Raji (cell line): ENCODE measurements around the gene MGME1.

Source experiments
- POLR2A ChIP-seq: IDR thresholded peaks from 2 replicates; pipeline ENCODE4 v1.6.1; 2011; ENCODE audit warnings: low read depth, low read length, control low read depth; ENCODE audit not compliant: insufficient read depth

MGME1 gene

DNA sequence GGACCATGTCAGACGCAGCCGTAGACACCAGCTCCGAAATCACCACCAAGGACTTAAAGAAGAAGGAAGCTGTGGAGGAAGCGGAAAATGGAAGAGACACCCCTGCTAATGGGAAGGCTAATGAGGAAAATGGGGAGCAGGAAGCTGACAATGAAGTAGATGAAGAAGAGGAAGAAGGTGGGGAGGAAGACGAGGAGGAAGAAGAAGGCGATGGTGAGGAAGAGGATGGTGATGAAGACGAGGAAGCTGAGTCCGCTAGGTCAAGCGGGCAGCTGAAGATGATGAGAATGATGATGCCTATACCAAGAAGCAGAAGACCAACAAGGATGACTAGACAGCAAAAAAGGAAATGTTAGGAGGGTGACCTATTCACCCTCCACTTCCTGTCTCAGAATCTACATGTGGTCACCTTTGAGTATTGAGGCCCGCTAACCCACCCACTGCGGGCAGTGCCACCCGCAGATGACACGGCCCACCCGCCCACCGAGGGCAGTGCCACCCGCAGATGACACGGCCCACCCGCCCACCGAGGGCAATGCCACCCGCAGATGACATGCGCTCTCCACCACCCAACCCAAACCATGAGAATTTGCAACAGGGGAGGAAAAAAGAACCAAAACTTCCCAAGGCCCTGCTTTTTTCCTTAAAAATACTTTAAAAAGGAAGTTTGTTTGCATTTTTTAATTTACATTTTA lies 43.3 kb downstream of the MGME1 start:
- TF ChIP-seq POLR2A, result no peak

- TF ChIP-seq POLR2A, result no peak
Measured at GRCh38 chr20:18012901-18013300, 44.1 kb downstream of the MGME1 start.

GRCh38 chr20:18014411-18014810 lies 45.6 kb downstream of the MGME1 start:
- TF ChIP-seq POLR2A, result no peak

GRCh38 chr20:18016772-18017171 lies 48.0 kb downstream of the MGME1 start:
- TF ChIP-seq POLR2A, result no peak

DNA sequence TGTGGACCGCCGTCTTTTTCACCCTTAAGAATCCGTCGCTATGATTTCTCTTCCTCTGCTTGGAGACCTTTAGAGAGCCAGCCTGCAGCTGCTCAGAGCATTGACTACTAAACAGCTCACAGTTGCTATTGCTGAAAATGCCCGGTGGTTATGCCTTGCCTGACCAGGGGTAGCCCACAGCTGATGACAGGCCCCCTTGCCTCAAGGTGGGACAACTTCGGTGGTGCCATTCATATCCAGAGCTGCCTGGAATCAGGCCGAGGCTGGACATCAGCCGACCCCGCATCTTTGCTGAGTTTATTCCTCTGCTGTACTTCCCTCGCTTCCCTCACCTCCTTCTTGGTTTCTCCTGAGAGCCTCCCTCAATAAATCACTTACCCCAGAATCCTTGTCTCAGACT lies 49.3 kb downstream of the MGME1 start:
- no peak for TF ChIP-seq POLR2A

DNA sequence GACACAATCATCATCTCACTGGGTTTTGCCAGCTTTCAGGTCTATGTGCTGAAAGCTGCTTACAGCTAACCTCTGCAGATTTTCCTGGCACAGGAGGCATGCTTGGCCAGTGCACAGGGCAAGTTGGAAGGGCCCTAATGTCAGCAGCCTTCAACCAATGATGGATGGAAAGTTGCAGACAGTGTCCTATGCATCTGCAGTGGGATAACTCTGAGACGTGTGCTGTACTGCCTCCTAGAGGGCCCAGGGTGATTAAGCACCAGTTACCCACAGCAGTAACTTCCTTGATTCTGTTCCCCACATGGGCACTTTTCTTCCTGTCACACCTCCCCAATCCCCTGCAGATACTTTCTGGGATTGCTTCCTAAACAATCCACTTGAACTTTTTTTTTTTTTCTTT lies 50.2 kb downstream of the MGME1 start:
- TF ChIP-seq POLR2A, result no peak

- TF ChIP-seq POLR2A, result no peak
Measured at GRCh38 chr20:18020931-18021330, 52.1 kb downstream of the MGME1 start.

DNA sequence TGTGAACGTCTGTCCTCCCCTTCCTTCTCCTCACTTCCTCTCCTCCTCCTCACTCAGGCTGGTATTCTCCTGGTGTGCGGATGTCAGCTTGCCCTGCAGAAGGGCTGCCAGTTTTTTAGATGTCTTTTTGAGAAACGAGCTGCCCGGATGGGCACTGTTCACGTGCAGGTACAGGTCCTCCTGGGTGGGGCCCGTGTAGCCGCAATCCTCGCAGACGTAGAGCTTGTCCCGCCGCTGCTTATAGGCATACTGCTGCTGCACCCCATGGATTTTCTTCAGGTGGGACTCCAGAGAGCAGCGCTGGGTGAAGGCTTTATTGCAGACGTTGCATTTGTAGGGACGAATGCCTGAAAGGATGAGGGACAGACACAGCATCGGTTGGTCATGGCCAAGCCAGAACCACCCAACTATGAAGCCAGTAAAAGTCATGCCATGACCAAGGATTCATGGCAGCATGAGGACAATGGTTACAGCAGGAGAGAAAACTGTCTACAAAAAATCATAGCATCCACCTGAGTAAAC lies 55.8 kb downstream of the MGME1 start:
- TF ChIP-seq POLR2A, result no peak

GRCh38 chr20:18030020-18030419 lies 61.2 kb downstream of the MGME1 start:
- no peak for TF ChIP-seq POLR2A

DNA sequence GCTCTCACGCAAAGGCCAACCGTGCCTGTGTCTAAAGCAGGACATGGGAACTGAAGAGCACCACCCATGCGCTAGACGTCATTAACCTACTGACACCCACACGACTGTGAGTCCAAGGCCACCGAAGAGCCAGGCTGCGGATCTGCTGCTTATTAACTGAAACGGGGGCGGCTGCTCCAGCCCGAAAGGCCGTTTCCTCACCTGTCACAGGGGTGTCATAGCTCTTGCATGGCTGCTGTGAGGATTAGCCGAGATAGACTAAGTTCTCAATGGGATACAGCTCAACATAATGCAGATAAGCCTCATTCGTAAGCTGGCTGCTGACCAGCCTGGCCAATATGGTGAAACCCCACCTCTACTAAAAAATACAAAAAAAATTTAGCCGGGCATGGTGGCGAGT lies 62.2 kb downstream of the MGME1 start:
- TF ChIP-seq POLR2A, result no peak

- no peak for TF ChIP-seq POLR2A
Measured at GRCh38 chr20:18031888-18032509, 63.2 kb downstream of the MGME1 start.

GRCh38 chr20:18032977-18033892 lies 64.4 kb downstream of the MGME1 start:
- no peak for TF ChIP-seq POLR2A

GRCh38 chr20:18034039-18034438 lies 65.2 kb downstream of the MGME1 start:
- no peak for TF ChIP-seq POLR2A

DNA sequence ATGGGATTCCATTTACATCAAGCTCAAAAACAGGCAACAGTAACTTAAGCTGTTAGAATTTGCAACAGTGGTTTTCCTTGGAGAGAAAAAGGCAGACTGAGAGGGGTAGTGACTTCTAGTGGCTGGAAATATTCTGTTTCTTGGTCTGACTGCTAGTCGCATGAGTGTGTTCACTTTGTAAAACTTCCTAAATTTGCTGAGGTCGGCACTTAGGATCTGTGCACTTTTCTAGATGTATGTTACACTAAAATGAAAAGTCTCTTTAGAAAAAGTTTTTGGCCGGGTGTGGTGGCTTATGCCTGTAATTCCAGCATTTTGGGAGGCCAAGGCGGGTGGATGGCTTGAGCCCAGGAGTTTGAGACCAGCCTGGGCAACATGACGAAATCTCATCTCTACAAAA lies 70.2 kb downstream of the MGME1 start:
- no peak for TF ChIP-seq POLR2A
